Stimulated activated naive CD8-positive, alpha-beta T cell treated with anti-CD3 and anti-CD28 coated beads, Interleukin-15, amount 100 ng/mL, for 72 hours (primary cell): Measurements from ENCODE around the gene EN1.

ENCODE experiments used
- ATAC-seq: fragments of 150-1000 bp; cut with Tn5 transposase; 2 replicates; pipeline ENCODE4 v1.10.0; 2021; ENCODE audit warnings: mild to moderate bottlenecking, moderate library complexity
- DNase-seq, 2 donors: peaks; one replicate each; pipeline ENCODE4 v3.0.0; 2021 to 2022
- H3K27ac Mint-ChIP-seq, 2 donors: one replicate each; pipeline ENCODE4 v1.8.0; 2022; ENCODE audit warnings: mild to moderate bottlenecking in 2 of 2, mixed read lengths in 2 of 2, moderate library complexity in 2 of 2
- H3K27me3 Mint-ChIP-seq: one replicate; pipeline ENCODE4 v1.8.0; 2022; ENCODE audit warnings: mixed read lengths
- H3K4me1 Mint-ChIP-seq: one replicate; pipeline ENCODE4 v1.8.0; 2022; ENCODE audit warnings: mild to moderate bottlenecking, mixed read lengths
- H3K4me3 Mint-ChIP-seq, 2 donors: one replicate each; pipeline ENCODE4 v1.8.0; 2022; ENCODE audit warnings: mild to moderate bottlenecking in 2 of 2, mixed read lengths in 2 of 2, moderate library complexity in 1 of 2
- H3K9me3 Mint-ChIP-seq, 2 donors: one replicate each; pipeline ENCODE4 v1.8.0; 2022; ENCODE audit warnings: mixed read lengths in 2 of 2

The EN1 gene

GRCh38 chr2:118850168-118850900, 2.9 kb upstream of the EN1 start:
- Mint-ChIP-seq H3K27me3 (peaks cover 93% of the 10 kb centered on the region), H3K9me3 (no peaks in the 10 kb centered on the region), H3K4me1 (peaks cover 50% of the 10 kb centered on the region), H3K4me3 (no peak overlapping the region), H3K27ac (no peak overlapping the region)
- DNase-seq (no peak), ATAC-seq (no peak)

DNA sequence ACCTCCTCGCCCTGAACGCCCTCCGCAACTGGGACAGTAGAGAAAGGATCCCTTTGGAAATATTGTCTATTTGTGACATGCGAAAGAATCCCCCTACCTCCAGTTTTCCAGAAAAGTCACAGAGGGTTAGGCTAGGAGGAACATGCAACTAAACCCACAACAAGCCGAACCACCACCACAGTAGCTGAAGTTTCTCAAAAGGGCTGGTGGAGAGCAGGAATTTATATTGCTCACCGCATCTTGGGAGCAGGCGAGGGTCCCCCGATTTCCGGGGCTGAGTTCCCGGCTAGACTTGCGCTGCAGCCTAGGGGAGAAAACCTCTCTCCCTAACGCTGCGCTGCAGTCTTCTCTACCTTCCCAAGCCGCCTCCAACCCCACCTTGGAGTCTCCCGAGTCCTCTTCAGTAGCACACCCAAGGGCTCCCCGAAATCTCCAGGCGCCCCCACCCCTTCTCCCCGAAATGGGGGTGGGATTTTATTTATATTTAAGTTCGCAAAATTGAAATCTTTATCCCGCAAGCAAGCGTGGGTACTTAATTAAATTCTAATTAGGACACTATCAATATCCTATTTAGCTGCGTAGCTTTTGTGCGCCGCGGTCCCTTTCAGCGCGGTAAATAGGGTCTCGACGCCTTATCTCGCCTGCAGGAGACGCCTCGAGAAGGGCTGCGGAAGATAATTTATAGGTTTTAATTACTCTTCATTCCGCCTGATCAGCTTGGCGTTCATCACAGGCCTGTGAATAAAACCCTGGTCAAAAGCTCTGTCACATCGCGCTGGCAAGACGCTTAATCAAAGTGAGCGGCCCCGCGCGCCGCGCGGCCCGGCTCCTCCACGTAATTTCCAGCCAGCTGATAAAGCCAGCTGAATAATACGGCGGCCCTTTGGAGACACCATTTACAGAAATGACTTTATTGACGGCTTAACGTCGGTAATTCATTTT, 2.0 kb upstream of the EN1 start:
- Mint-ChIP-seq H3K27ac (peak overlapping the region in 1 of 2 donors; percentile 85), H3K4me3 (peak overlapping the region in 1 of 2 donors; percentile 8), H3K4me1 (peaks cover 53% of the 10 kb centered on the region), H3K9me3 (no peaks in the 10 kb centered on the region), H3K27me3 (peaks cover 93% of the 10 kb centered on the region)
- DNase-seq (no peak), ATAC-seq (no peak)

DNA sequence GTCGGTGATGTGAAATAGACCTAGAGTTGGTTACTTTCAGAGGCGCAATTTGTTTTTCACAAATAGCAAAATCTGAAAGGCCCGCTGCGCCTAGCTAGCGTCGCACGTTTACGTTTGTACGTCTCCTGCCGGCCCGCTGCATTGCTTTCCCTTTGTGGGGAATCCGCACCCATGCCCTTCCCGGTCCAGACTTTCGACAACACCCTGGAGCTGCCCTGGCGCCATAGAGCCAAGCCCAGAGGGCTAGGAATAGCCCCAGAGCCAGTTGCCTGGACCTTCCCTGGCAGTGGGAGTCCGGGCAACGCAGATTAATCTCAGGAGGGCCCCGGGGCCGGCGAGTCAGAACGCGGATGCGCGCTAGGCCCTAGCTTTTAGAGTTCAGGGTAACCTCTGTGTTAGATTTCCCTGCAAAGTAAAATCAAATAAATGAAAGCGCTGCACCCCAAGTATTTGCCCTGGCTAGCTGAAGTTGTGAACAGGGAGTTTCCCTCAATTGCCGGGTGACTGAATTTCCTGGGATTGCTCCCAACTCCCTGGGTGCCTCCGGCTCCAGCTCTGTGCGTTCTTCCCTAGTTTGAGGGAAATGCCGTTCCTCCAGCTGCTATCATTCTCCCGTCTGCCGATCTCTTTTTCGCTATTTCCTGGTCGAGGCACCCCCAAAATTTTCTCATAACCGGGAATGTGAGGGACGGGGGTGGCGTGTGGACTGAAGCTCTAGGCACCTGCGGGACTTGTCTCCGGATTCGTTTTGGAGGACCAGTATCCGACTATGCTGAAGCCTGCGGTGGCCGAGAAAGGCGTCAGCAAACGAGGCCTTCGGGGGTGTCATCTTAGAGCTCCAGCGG, 1.2 kb upstream of the EN1 start:
- Mint-ChIP-seq H3K4me3 (peak overlapping the region; percentile 44 to 54), H3K27me3 (peaks cover 93% of the 10 kb centered on the region), H3K27ac (peak overlapping the region in 1 of 2 donors; percentile 85), H3K9me3 (no peaks in the 10 kb centered on the region), H3K4me1 (peaks cover 51% of the 10 kb centered on the region)
- no peak for ATAC-seq
- no peak for DNase-seq

DNA sequence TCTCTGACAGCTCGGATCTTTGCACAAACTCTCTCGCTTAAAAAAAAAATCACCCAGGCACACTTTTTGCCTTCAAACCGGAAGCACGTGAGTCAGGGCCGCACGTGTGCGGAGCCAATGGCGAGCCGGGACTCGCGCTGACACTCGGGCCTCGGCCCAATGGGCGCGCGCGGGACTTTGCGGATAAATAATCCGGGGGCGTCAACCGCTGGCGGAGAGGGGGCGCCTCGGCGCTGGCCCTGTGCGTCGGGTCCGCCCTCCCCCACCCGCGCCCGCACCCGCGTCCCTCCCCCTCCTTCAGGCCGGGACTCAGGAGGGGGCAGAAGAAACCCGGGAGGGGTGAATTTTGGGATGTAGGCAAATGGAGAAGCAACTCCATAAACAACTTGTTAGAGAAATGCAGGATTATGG, 319 bp upstream of the EN1 start:
- Mint-ChIP-seq H3K27ac (no peak overlapping the region), H3K4me3 (peak overlapping the region; percentile 57 to 74), H3K4me1 (peaks cover 51% of the 10 kb centered on the region), H3K27me3 (peaks cover 93% of the 10 kb centered on the region), H3K9me3 (no peaks in the 10 kb centered on the region)
- ATAC-seq (no peak), DNase-seq (no peak)

- no peaks in the 10 kb centered on the region for H3K9me3 Mint-ChIP-seq
- ATAC-seq (no peak), DNase-seq (no peak)
- peaks cover 57% of the 10 kb centered on the region for H3K4me1 Mint-ChIP-seq
- peaks cover 93% of the 10 kb centered on the region for H3K27me3 Mint-ChIP-seq
- no peak overlapping the region for H3K27ac Mint-ChIP-seq
- peak overlapping the region; percentile 26 to 58 for H3K4me3 Mint-ChIP-seq
Measured at GRCh38 chr2:118846442-118846952, 951 bp downstream of the EN1 start.

DNA sequence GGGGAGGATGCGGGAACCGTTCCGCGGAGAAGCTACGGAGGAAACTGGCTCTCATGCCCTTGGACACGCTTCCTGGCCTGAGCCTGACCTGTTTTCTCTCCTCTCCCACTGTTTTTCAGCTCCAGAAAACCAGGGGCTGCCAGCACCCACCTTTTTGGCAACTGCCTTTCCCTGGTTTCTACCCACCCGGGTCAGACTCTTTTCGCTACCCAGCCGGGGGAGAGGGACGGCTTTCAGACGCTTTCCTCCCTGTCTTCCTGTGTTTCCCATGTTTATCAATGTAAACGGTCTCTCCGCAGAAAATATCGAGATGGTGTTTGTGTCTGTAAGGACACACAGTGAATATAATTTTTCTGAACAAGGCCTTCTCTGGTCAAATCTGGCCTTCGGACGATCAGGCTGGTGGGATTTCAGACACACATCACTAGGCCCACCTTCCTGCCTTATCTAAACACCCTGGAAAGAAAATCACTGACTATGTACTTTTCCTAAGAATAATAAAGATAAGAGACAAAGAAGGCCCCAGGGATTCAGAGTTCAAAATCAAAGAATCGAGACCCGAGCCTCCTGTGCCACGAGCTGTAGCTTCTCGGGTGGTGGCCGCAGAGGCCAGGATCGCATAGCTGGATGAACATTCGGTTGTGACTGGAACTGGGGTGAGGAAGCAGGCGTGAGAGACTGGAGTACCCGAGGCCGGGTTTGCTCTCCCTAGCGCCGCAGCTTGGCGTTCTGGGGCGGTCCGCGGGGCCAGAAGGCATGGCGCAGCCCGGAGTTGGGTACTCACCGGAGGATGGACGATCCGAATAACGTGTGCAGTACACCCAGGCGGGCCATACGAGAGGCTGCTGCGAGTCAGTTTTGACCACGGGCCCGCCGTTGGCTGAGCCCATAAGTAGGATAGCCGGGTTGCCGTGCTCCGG, 1.7 kb downstream of the EN1 start:
- ATAC-seq (no peak), DNase-seq (no peak)
- Mint-ChIP-seq H3K27ac (no peak overlapping the region), H3K4me3 (peak overlapping the region; percentile 32 to 62), H3K9me3 (no peaks in the 10 kb centered on the region), H3K27me3 (peaks cover 93% of the 10 kb centered on the region), H3K4me1 (peaks cover 63% of the 10 kb centered on the region)

- ATAC-seq = no peak
- peaks cover 93% of the 10 kb centered on the region for H3K27me3 Mint-ChIP-seq
- H3K27ac Mint-ChIP-seq = no peak overlapping the region
- H3K4me3 Mint-ChIP-seq = peak overlapping the region; percentile 25 to 61
- H3K9me3 Mint-ChIP-seq = no peaks in the 10 kb centered on the region
- H3K4me1 Mint-ChIP-seq = peaks cover 63% of the 10 kb centered on the region
- DNase-seq = no peak
Measured at GRCh38 chr2:118845005-118845521, 2.4 kb downstream of the EN1 start.

DNA sequence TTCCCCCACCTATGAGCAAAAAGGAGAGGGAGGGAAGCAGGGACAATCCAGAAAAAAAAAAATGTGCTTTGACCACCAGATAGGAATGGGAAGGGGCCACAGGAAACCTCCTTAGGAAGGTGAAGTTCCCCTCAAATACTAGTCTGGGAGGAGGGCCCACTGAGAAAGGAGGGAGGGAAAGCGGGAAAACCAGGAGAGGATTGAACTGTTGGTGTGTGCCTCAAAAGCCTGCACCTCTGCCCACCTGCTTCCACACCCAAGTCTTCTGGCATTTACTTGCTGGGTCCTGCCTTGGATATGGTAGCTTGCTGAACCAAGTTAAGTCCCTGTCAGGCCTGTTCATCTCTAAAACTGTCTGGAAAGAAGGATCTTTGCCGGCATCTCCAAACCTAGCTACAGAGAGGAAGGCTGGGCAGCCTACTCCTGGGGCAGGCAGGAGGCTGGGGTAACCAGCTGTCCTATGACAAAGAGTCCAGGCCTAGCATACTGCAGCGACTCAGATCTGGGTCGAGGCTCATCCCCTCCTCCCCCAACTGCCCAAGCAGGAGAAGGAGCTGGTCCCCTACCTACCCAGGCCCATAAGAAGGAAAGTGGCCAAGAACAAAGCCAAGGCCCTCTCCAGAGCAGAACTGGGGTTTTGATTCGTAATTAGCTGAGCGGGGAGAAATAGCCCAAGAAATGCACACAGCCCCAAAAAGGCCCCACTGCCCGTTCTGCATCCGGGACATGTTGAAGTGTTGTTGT, 3.0 kb downstream of the EN1 start:
- Mint-ChIP-seq H3K4me3 (peak overlapping the region in 1 of 2 donors; percentile 25), H3K4me1 (peaks cover 63% of the 10 kb centered on the region), H3K27ac (no peak overlapping the region), H3K27me3 (peaks cover 93% of the 10 kb centered on the region), H3K9me3 (no peaks in the 10 kb centered on the region)
- DNase-seq = no peak
- ATAC-seq = no peak

DNA sequence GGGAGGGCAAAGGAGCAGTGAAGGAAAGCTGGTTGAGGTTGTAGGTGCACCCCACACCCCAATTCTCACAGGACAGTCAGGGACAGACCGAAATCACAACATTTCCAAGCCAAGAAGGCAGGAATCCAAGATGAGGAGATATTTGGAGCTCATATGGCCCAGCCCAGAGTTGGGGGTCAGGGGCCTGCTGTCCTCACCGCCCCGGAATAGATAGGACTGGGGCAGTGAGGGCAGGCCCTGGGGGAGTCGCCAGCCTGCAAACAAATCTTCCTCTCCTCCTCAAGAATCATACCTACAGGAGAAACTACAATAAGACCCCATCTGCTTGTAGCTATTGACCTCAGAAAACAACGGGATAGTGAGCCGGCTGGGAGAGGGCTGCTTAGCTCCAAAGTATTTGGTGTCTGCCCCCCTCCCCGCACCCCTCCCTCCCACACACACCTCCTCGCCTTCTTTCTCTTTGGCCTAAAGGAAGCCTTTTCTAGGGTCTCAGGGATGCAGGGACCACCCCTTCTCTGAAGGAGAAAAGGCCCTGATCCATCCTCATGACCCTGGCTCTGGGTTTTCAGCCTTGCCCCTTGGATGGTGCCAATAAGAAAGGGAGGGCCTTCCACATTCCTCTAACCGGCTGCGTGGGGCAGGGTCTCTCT, 3.8 kb downstream of the EN1 start:
- H3K27ac Mint-ChIP-seq = no peak overlapping the region
- H3K4me1 Mint-ChIP-seq = peaks cover 57% of the 10 kb centered on the region
- peak overlapping the region; percentile 15 to 35 for H3K4me3 Mint-ChIP-seq
- ATAC-seq (no peak), DNase-seq (no peak)
- H3K9me3 Mint-ChIP-seq = no peaks in the 10 kb centered on the region
- H3K27me3 Mint-ChIP-seq = peaks cover 93% of the 10 kb centered on the region

DNA sequence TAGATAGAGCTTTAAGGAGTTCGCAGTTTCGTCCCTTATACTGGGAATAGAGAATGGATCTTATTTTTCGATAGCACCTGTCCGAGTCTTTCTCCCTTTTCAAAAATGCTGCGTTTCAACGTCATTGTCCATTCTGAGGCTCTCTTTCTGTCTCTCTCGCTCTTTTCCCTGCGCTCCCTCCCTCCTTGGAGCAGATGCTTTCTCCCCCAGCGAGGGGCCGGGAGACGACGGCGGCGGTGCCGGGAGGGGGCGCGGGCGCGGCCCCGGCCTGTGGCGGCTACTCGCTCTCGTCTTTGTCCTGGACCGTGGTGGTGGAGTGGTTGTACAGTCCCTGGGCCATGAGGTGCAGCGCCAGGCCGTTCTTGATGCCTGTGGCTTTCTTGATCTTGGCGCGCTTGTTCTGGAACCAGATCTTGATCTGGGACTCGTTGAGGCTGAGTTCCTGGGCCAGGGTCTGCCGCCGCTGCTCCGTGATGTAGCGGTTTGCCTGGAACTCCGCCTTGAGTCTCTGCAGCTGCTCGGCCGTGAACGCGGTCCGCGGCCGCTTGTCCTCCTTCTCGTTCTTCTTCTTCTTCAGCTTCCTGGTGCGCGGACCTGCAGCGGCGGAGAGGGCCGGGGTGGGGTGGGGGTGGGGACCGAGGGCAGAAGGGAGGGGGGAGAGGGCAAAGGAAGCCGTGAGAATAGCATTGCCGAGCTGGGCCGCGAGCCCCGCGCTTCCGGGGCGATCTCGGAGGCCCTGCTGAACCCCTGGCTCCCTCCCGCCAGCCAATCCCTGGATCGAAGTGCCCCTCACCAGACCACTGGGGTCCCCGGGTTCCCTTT, 4.6 kb downstream of the EN1 start:
- peaks cover 50% of the 10 kb centered on the region for H3K4me1 Mint-ChIP-seq
- DNase-seq (no peak), ATAC-seq (no peak)
- peak overlapping the region; percentile 75 to 84 for H3K4me3 Mint-ChIP-seq
- H3K9me3 Mint-ChIP-seq = no peaks in the 10 kb centered on the region
- H3K27ac Mint-ChIP-seq = no peak overlapping the region
- peaks cover 93% of the 10 kb centered on the region for H3K27me3 Mint-ChIP-seq

DNA sequence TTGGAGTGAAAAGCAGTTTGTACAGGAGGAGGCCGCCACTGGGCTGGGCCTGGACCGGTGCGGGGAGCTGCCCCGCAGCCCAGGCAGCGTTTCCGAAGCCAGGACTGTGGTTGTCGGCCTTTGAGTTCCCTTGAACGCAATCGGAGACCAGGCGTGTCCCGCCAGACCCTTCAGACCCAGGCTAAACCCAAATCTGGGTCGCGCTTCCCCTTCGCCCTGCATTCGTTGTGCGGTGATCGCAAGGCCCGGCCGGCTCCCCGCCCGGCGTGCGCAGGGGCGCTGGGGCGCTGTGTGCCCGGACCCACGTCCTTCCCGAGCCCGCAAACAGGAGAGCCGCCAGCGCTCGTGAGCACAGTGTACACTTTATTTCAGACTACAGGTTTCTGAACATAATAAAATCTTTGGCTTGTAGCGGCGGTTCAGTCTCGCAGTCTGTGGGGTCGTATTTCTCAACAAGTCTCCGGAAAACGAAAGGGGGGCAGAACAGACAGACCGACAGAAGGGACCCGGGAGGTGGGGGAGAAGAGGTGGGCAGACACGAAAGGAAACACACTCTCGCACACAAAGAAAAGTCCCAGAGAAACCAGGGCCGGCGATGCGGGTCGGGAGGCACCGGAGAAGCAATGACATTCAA, 5.5 kb downstream of the EN1 start:
- Mint-ChIP-seq H3K9me3 (no peaks in the 10 kb centered on the region), H3K4me1 (peaks cover 50% of the 10 kb centered on the region), H3K4me3 (peak overlapping the region; percentile 84 to 85), H3K27ac (no peak overlapping the region), H3K27me3 (peaks cover 95% of the 10 kb centered on the region)
- DNase-seq = no peak
- no peak for ATAC-seq

GRCh38 chr2:118841450-118841827, 6.0 kb downstream of the EN1 start:
- Mint-ChIP-seq H3K9me3 (no peaks in the 10 kb centered on the region), H3K27ac (no peak overlapping the region), H3K4me3 (peak overlapping the region; percentile 71 to 85), H3K4me1 (peaks cover 50% of the 10 kb centered on the region), H3K27me3 (peaks cover 100% of the 10 kb centered on the region)
- no peak for DNase-seq
- ATAC-seq = no peak
